ENCODE results near the gene XCR1. TPM values are rescaled to one million over a fixed set of nuclear protein-coding genes. Genes with fewer than 3 reads are reported as not detected.

The XCR1 gene
- total and polyA plus RNA-seq, 2 donors (not counting 3 experiments of a cell fraction or from before 2014, with no cell fraction given) = not detected

- no peaks in the 10 kb centered on the region for H3K9me3 ChIP-seq (replicated peaks; ENCODE audit: control insufficient read depth, insufficient read depth, low read length)
- no peaks in the 10 kb centered on the region for H3K9me1 ChIP-seq (replicated peaks; ENCODE audit: control insufficient read depth, extremely low read depth, insufficient read depth, low read length)
- H3K9ac ChIP-seq (replicated peaks; ENCODE audit: extremely low read depth, insufficient read depth, low read length) = no peak overlapping the region
- no peak for DNase-seq (ENCODE audit: low read depth, low spot score)
- no peak overlapping the region for H2AFZ ChIP-seq (ENCODE audit: low read depth, low read length)
- BruUV-seq (replicated peaks) = no TSS peak
- intact Hi-C loops (cut with micrococcal nuclease) = loop anchor here (5.0 kb wide), 1 partner anchor 526 kb away; no protein-coding TSS in a partner anchor
- ChIA-PET POLR2A (no interaction called here), CTCF (interaction anchor here (0.8 kb wide), 1 partner anchor 132 kb away, joined by 3 read pairs; no protein-coding TSS in a partner anchor)
- H3K36me3 ChIP-seq (ENCODE audit: control insufficient read depth in 2 of 2, extremely low read depth in 1 of 2, insufficient read depth in 2 of 2, low read length in 2 of 2) = no peaks in the 10 kb centered on the region
- no peaks in the 10 kb centered on the region for H3K4me1 ChIP-seq (ENCODE audit: control insufficient read depth, extremely low read depth, insufficient read depth, low read length)
- peaks cover 0 to 4% of the 10 kb centered on the region in 2 experiments for H3K27me3 ChIP-seq (ENCODE audit: control insufficient read depth in 2 of 2, insufficient read depth in 2 of 2, low read length in 2 of 2)
- no peak for TF ChIP-seq POLR2A (IDR thresholded peaks at IDR 0.05; ENCODE audit: low read depth, low read length)
- TF ChIP-seq MAX (IDR thresholded peaks at IDR 0.05; ENCODE audit: insufficient read depth, insufficient read length) = no peak
- no peak for TF ChIP-seq JUN (IDR thresholded peaks at IDR 0.05; ENCODE audit: borderline replicate concordance, insufficient read depth, insufficient read length, low read depth)
- no peak for TF ChIP-seq GATA2 (IDR thresholded peaks at IDR 0.05; ENCODE audit: insufficient read depth, insufficient read length, low read depth, low read length)
- no peak for TF ChIP-seq CTCF (IDR thresholded peaks at IDR 0.05; ENCODE audit: extremely low read depth in 1 of 2, insufficient read depth in 1 of 2, low read depth in 1 of 2, low read length in 2 of 2)
- no peak for TF ChIP-seq EZH2 (IDR thresholded peaks at IDR 0.05; ENCODE audit: borderline replicate concordance, low read depth, low read length, severe bottlenecking)
- TF ChIP-seq MYC (IDR thresholded peaks at IDR 0.05; ENCODE audit: low read depth, low read length) = no peak
- TF ChIP-seq FOS (IDR thresholded peaks at IDR 0.05; ENCODE audit: borderline replicate concordance, insufficient read depth, low read length) = no peak
- no peak for TF ChIP-seq POLR2AphosphoS5 (IDR thresholded peaks at IDR 0.05; ENCODE audit: insufficient read depth, low read depth, low read length)
- H3K4me3 ChIP-seq (replicated peaks in 1 of 3; ENCODE audit: insufficient read depth in 1 of 3, low read depth in 1 of 3, low read length in 3 of 3) = no peak overlapping the region
- no peak overlapping the region for H3K27ac ChIP-seq (ENCODE audit: insufficient read depth, low read depth, low read length)
- no peaks in the 10 kb centered on the region for H3K79me2 ChIP-seq (ENCODE audit: control insufficient read depth, insufficient read depth, low read length)
- H4K20me1 ChIP-seq (replicated peaks; ENCODE audit: control insufficient read depth, extremely low read depth, insufficient read depth, low read length) = no peaks in the 10 kb centered on the region
- dilution Hi-C loops (cut with MboI; ENCODE audit: extremely low pct_ligation_motif_present, low sequenced_read_pairs) = no loop called here
- H3K4me2 ChIP-seq (ENCODE audit: insufficient read depth, low read length) = no peak overlapping the region
- FAIRE-seq = no peak
Observed at GRCh38 chr3:46061108-46061720, 33.9 kb upstream of the XCR1 start.
